ENCODE data around the gene TAX1BP3.
A peak's percentile ranks its signal among the peaks of the same experiment; 100 is the strongest.

TAX1BP3 gene

GRCh38 chr17:3688027-3688553 lies 19.7 kb upstream of the TAX1BP3 start:
- DNase-seq = no peak

DNA sequence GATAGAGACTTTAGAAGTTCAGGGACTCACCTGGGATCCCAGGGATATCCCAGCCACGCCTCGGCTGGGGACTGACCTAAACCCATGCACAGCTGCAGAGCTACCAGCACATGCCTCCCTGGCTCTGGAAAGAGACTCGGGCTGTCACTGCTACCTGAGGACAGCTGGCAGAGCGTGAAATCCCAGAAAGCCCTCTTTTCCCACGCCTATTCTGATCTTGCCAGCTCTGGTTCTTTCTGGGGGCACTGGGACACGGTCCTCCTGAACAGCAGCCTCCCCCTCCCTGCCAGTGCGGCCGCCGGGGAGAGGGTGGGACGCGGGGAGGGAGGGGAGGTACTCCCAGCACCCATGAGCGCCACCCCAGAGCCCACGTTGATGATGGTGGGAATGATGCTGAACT lies 16.8 kb upstream of the TAX1BP3 start:
- DNase-seq = no peak

DNA sequence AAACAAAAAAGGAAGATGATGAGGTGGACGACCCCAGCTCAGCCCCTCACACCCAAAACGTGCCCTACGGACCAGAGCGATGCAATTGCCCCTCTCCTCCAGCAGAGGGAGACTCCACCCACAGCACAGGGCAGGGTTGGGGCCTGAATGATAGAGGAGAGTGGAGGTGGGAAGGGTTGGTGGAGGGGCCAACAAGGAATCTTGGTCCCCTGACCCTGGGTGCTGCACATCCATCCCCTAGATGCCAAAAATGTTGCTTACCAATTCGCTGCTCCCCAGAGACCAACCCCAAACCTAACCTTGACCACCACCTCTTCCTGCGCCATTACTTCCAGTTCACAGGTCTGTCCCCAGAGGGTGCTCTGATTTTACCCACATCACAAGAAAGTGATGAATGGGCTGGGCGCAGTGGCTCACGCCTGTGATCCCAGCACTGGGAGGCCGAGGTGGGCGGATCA lies 14.7 kb upstream of the TAX1BP3 start:
- peak; percentile 25 to 31 for DNase-seq

DNA sequence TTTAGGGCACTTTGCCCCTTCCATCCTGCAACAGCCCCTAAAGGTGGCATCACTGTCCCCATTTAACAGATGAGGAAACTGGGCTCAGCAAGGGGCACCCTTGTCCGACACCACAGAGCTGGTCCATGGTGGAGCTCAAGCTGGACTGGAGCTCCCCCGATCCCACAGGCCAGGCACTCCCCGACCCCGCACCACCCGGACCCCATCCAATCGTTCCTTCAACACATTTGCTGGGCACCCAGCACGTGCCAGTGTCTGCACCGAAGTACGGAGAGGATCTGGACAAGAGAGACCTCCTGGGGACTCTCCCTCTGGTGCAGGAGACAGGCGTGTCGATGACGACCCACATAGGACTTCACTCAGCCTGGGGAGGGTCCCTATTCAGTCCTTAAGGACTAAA lies 13.7 kb upstream of the TAX1BP3 start:
- no peak for DNase-seq

GRCh38 chr17:3681565-3681964 lies 13.2 kb upstream of the TAX1BP3 start:
- DNase-seq = no peak

DNA sequence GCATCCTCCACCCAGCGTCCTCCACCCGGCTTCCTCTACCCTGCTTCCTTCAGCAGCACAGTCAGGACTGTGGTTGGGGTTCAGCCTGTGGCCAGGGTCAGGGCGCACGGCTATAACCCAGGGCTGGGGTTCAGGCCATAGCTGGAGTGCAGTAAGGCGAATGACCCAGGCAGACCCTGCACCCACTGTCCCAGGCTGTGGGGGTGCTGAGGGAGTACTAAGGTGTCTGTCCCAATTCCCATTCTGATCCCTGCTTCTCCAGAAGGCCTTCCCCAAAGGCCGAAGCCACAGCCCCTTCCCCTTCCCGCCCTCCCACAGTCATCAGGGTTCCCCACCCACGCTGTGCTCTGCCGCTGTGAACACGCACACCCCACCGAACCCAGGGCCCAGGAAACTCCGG lies 12.7 kb upstream of the TAX1BP3 start:
- no peak for DNase-seq

DNA sequence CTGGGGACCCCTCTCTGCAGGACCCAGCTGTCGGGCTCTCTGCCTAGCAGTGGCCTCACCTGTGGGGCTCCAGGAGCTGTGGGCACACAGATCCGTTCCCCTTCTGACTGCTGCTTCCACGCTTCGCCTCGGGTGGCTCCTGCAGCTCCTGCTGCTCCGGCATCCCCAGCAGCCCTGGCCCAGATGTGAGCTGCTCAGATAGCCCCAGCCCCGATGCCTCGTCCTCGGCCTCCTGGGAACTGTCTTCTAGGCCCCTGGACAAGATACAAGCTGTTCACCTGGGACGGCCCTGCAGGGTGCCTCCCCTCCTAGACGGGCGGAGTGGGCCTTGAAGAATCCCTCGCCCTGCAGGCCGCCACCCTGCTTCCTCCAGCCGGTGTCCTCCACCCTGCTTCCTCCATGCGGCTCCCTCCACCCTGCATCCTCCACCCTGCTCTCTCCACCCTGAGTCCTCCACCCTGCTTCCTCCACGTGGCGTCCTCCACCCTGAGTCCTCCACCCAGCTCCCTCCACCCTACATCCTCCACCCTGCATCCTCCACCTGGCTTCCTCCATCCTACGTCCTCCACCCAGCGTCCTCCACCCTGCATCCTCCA lies 11.3 kb upstream of the TAX1BP3 start:
- DNase-seq = no peak

- no peak for DNase-seq
Measured at GRCh38 chr17:3678821-3679530, 10.6 kb upstream of the TAX1BP3 start.

- no peak for DNase-seq
Measured at GRCh38 chr17:3678095-3678820, 9.9 kb upstream of the TAX1BP3 start.

GRCh38 chr17:3675886-3676285 lies 7.5 kb upstream of the TAX1BP3 start:
- DNase-seq = no peak

GRCh38 chr17:3672571-3672970 lies 4.2 kb upstream of the TAX1BP3 start:
- no peak for DNase-seq

DNA sequence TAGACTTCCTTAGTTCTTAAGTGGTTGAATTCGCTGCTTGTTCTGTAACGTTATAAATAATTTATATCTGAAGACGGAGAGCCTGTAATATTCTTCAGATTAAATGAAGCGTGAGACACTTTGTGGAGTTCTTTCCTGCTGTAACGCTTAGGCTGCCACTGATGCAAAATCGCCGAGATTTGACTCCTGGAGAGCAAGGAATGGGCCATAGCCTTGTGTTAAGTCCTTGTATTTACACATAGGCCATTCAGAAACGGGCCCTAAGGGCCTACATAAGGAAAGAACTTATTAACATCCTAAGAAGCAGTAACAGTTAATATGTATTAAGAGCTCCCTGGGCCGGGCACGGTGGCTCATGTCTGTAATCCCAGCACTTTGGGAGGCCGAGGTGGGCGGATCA lies 1.2 kb upstream of the TAX1BP3 start:
- DNase-seq = no peak

- DNase-seq = no peak
Measured at GRCh38 chr17:3669085-3669347, 638 bp upstream of the TAX1BP3 start.

- DNase-seq = no peak
Measured at GRCh38 chr17:3667366-3668278, 756 bp downstream of the TAX1BP3 start.

GRCh38 chr17:3666516-3666915 lies 1.9 kb downstream of the TAX1BP3 start:
- DNase-seq = no peak

DNA sequence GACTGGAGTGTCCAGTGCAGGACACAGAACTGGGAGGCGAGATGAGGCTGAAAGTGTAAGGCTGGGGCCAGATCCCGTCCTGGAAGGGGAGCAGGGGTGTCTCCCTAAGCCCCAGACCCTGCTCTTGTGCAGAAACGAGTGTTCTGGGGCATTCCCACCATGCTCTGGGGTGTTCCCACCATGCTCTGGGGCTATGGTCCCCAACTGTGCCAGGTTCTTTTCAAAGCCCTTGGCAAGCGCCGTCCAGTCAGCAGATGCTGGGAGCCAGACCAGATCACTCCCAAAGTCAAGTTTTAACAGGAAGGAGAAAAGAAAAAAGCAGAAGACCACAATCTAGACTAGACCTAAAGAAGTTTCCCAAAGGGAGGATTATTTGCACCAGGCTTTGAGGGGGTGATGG lies 2.5 kb downstream of the TAX1BP3 start:
- DNase-seq = no peak

DNA sequence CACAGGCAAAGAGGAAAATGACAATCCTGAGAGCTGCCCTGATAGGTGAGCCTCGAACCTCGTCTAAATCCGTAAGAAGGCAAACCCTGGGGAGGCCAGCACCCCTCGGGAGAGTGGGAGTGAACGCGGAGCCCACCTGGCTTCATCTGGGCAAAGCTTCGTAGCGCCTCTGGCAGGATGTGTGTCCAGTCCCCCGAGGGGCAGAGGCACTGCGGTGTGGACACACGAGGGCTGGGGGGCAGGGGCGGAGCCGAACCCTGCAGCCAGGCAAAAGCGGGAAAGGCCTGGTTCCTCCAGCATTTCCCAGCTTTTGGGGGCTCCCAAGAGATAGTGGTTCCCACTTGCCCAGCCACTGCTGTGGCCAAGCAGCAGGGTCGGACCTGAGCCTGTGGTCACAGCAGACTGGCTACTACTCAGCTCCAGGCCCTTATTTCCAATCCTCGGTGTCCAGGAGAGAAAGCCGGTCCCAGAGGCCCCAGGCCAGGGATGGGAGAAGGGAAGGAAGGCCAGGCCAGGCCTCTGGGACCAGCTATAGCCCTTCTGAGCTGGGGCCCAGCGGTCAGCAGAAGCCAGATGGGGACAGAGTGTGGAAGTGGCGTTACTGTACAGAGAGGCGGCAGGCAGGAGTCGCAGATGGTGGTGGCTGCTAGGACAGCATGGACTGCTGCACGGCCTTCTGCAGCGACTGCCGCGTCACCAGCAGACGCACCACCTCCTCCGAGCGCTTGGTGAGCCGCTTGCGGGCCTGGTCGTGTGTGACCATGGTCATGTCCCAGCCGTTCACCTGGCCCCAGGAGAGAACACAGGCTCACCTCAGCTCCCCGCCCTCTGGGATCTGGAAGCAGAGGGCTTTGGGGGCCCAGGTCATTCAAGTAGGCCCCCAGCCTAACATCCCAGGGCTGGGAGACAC lies 5.0 kb downstream of the TAX1BP3 start:
- DNase-seq = no peak

DNA sequence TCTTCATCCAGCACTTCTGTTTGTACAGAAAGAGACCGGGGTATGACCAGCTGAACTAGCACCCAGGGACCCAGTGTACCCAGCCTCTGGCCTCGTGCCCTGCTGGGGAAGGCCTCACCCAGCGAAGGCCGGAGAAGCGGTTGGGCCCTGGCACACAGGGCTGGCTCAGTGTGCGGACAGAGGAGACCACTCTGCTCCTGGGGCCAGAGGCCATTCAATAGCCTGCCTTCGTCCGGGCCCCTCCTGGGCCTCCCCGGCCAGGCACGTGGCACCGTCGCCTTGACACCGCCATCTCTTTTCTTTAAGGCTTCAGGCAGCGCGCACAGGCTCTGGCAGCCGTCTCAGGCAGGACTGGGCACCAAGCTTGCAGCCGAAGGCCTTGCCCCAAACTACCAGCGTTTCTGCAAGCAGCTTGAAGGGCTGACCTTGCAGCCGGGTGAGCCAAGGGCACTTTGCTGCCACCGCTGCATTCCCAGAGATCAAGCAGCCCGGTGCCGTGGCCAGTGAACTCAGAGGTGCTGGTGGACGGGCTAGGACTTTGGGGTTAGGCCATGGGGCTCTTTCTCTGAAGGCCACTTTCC lies 8.0 kb downstream of the TAX1BP3 start:
- no peak for DNase-seq

- no peak for DNase-seq
Measured at GRCh38 chr17:3659541-3660111, 8.8 kb downstream of the TAX1BP3 start.

GRCh38 chr17:3658784-3659449 lies 9.5 kb downstream of the TAX1BP3 start:
- DNase-seq = no peak

Measured in AML-193 (cell line).